NCI-H748 treated with DMSO at 0.1 percent for 48 hours (cell line): ENCODE measurements around the gene GPR158.
A peak's percentile ranks its signal among the peaks of the same experiment; 100 is the strongest.
"Not testable (repeated sequence)": the region's sequence is repeated elsewhere in the genome, so short reads cannot be mapped to it uniquely, and the experiment has no call there.

ENCODE experiments used
- DNase-seq: peaks from one replicate; lab custom pipeline; 2025; lab: John Stamatoyannopoulos, UW

Gene GPR158

GRCh38 chr10:25174461-25175230 is at the start of gene GPR158:
Gene GPR158 (plus strand): TSS chr10:25175001. CDS start chr10:25175421, 420 bp downstream.
- DNase-seq: peak; percentile 38

- no peak for DNase-seq
Measured at GRCh38 chr10:25125201-25125611, 49.6 kb upstream of the GPR158 start.

- no peak for DNase-seq
Measured at GRCh38 chr10:25129592-25129991, 45.2 kb upstream of the GPR158 start.

- no peak for DNase-seq
Measured at GRCh38 chr10:25130906-25131305, 43.9 kb upstream of the GPR158 start.

GRCh38 chr10:25142116-25142864 is 32.5 kb upstream of the GPR158 start:
- no peak for DNase-seq

- no peak for DNase-seq
Measured at GRCh38 chr10:25157650-25158049, 17.2 kb upstream of the GPR158 start.

- DNase-seq: no peak
Measured at GRCh38 chr10:25159591-25159990, 15.2 kb upstream of the GPR158 start.

GRCh38 chr10:25162391-25162790 is 12.4 kb upstream of the GPR158 start:
- DNase-seq: no peak

GRCh38 chr10:25163464-25163863 is 11.3 kb upstream of the GPR158 start:
- DNase-seq: not testable (repeated sequence)

GRCh38 chr10:25169740-25170139 is 5.1 kb upstream of the GPR158 start:
- no peak for DNase-seq

GRCh38 chr10:25170627-25171026 is 4.2 kb upstream of the GPR158 start:
- DNase-seq: no peak

GRCh38 chr10:25175527-25176420 is 973 bp downstream of the GPR158 start:
- DNase-seq: no peak

GRCh38 chr10:25176421-25176968 is 1.7 kb downstream of the GPR158 start:
- no peak for DNase-seq

GRCh38 chr10:25177093-25177753 is 2.4 kb downstream of the GPR158 start:
- no peak for DNase-seq

GRCh38 chr10:25177754-25178135 is 2.9 kb downstream of the GPR158 start:
- no peak for DNase-seq

- DNase-seq: no peak
Measured at GRCh38 chr10:25178411-25178810, 3.6 kb downstream of the GPR158 start.

- no peak for DNase-seq
Measured at GRCh38 chr10:25180801-25181200, 6.0 kb downstream of the GPR158 start.

GRCh38 chr10:25182636-25183035 is 7.8 kb downstream of the GPR158 start:
- no peak for DNase-seq

GRCh38 chr10:25191162-25191895 is 16.5 kb downstream of the GPR158 start:
- no peak for DNase-seq

GRCh38 chr10:25198151-25198550 is 23.4 kb downstream of the GPR158 start:
- no peak for DNase-seq
